Stimulated activated naive B cell treated with anti-CD40 and anti-IgM and Interleukin-4, amounts not matched to agents 10 μg/mL and 1 μg/mL and 100 μg/mL, for 72 hours (primary cell): ENCODE results near the gene TEX28.
"Not testable (repeated sequence)": the region's sequence is repeated elsewhere in the genome, so short reads cannot be mapped to it uniquely, and the experiment has no call there.

ENCODE experiments used
- ATAC-seq, 2 donors: fragments of 150-1000 bp; cut with Tn5 transposase; replicated peaks; 2 replicates each; pipeline ENCODE4 v1.10.0; 2021; ENCODE audit warnings: moderate library complexity in 1 of 2
- DNase-seq: peaks from one replicate; pipeline ENCODE4 v3.0.0; 2021
- H3K27ac Mint-ChIP-seq: one replicate; pipeline ENCODE4 v1.8.0; 2022; ENCODE audit warnings: mild to moderate bottlenecking, mixed read lengths
- H3K27me3 Mint-ChIP-seq, 2 donors: one replicate each; pipeline ENCODE4 v1.8.0; 2022; ENCODE audit warnings: mixed read lengths in 2 of 2
- H3K36me3 Mint-ChIP-seq, 2 donors: one replicate each; pipeline ENCODE4 v1.8.0; 2022; ENCODE audit warnings: mixed read lengths in 2 of 2, mild to moderate bottlenecking in 1 of 2
- H3K4me1 Mint-ChIP-seq, 2 donors: one replicate each; pipeline ENCODE4 v1.8.0; 2022; ENCODE audit warnings: mixed read lengths in 2 of 2, mild to moderate bottlenecking in 1 of 2
- H3K4me3 Mint-ChIP-seq, 2 donors: one replicate each; pipeline ENCODE4 v1.8.0; 2022; ENCODE audit warnings: mild to moderate bottlenecking in 2 of 2, mixed read lengths in 2 of 2, moderate library complexity in 1 of 2
- H3K9me3 Mint-ChIP-seq, 2 donors: one replicate each; pipeline ENCODE4 v1.8.0; 2022; ENCODE audit warnings: mixed read lengths in 2 of 2, mild to moderate bottlenecking in 1 of 2

TEX28 gene

GRCh38 chrX:154304846-154305245 lies 9.9 kb upstream of the TEX28 start:
- Mint-ChIP-seq H3K36me3 (no peaks in the 10 kb centered on the region), H3K27ac (no peak overlapping the region), H3K4me3 (no peak overlapping the region), H3K4me1 (peaks cover 28 to 41% of the 10 kb centered on the region in 2 donors), H3K27me3 (no peaks in the 10 kb centered on the region), H3K9me3 (peaks cover 0 to 2% of the 10 kb centered on the region in 2 donors)
- DNase-seq (no peak), ATAC-seq (no peak)

- H3K9me3 Mint-ChIP-seq = peaks cover 0 to 2% of the 10 kb centered on the region in 2 donors
- H3K4me3 Mint-ChIP-seq = no peak overlapping the region
- no peak overlapping the region for H3K27ac Mint-ChIP-seq
- ATAC-seq = no peak
- H3K36me3 Mint-ChIP-seq = no peaks in the 10 kb centered on the region
- H3K27me3 Mint-ChIP-seq = no peaks in the 10 kb centered on the region
- peaks cover 29 to 48% of the 10 kb centered on the region in 2 donors for H3K4me1 Mint-ChIP-seq
- DNase-seq = no peak
These were observed 8.6 kb upstream of the TEX28 start for GRCh38 chrX:154303476-154303875.

GRCh38 chrX:154302998-154303397 lies 8.1 kb upstream of the TEX28 start:
- not testable (repeated sequence) for H3K27me3 Mint-ChIP-seq, H3K36me3 Mint-ChIP-seq, ATAC-seq, H3K9me3 Mint-ChIP-seq, H3K27ac Mint-ChIP-seq, DNase-seq, H3K4me3 Mint-ChIP-seq
- H3K4me1 Mint-ChIP-seq = peaks cover 28 to 47% of the 10 kb centered on the region in 2 donors

GRCh38 chrX:154300816-154301215 lies 5.9 kb upstream of the TEX28 start:
- Mint-ChIP-seq H3K27ac (no peak overlapping the region), H3K4me3 (no peak overlapping the region), H3K9me3 (peaks cover 2 to 3% of the 10 kb centered on the region in 2 donors), H3K27me3 (no peaks in the 10 kb centered on the region), H3K4me1 (peaks cover 25 to 36% of the 10 kb centered on the region in 2 donors), H3K36me3 (no peaks in the 10 kb centered on the region)
- no peak for DNase-seq
- ATAC-seq = no peak

GRCh38 chrX:154298312-154298711 lies 3.4 kb upstream of the TEX28 start:
- Mint-ChIP-seq H3K4me3 (peak overlapping the region in 1 of 2 donors; percentile 25), H3K36me3 (no peaks in the 10 kb centered on the region), H3K27ac (peak overlapping the region; percentile 82), H3K9me3 (peaks cover 0 to 6% of the 10 kb centered on the region in 2 donors), H3K27me3 (no peaks in the 10 kb centered on the region), H3K4me1 (peaks cover 13 to 19% of the 10 kb centered on the region in 2 donors)
- DNase-seq (peak; percentile 55), ATAC-seq (peak; percentile 96)

- Mint-ChIP-seq H3K4me3 (no peak overlapping the region), H3K27ac (no peak overlapping the region), H3K9me3 (peaks cover 0 to 6% of the 10 kb centered on the region in 2 donors), H3K36me3 (no peaks in the 10 kb centered on the region), H3K27me3 (no peaks in the 10 kb centered on the region), H3K4me1 (peaks cover 13 to 18% of the 10 kb centered on the region in 2 donors)
- DNase-seq = no peak
- ATAC-seq = no peak
These were observed 1.8 kb upstream of the TEX28 start for GRCh38 chrX:154296731-154297130.

GRCh38 chrX:154295664-154296310 lies 863 bp upstream of the TEX28 start, which contains the start of gene TKTL1:
TKTL1 (plus strand) TSS chrX:154295795; CDS start chrX:154295860, 65 bp downstream.
- ATAC-seq = no peak
- no peak within 1 kb of the TSS for H3K4me3 Mint-ChIP-seq

GRCh38 chrX:154286406-154286805 lies 8.5 kb downstream of the TEX28 start:
- not testable (repeated sequence) for H3K4me3 Mint-ChIP-seq, H3K36me3 Mint-ChIP-seq, ATAC-seq, H3K4me1 Mint-ChIP-seq, H3K9me3 Mint-ChIP-seq, H3K27me3 Mint-ChIP-seq, H3K27ac Mint-ChIP-seq, DNase-seq

More at GRCh38 chrX:154295664-154296310, 863 bp upstream of the TEX28 start, which contains the start of gene TKTL1:
- no peak for DNase-seq
- peaks cover 13 to 18% of the 10 kb centered on the region in 2 donors for H3K4me1 Mint-ChIP-seq
- H3K27me3 Mint-ChIP-seq = no peaks in the 10 kb centered on the region
- no peaks in the 10 kb centered on the region for H3K36me3 Mint-ChIP-seq
- H3K9me3 Mint-ChIP-seq = peaks cover 0 to 6% of the 10 kb centered on the region in 2 donors
- H3K27ac Mint-ChIP-seq = no peak within 1 kb of the TSS

GRCh38 chrX:154284489-154285338 lies 10.2 kb downstream of the TEX28 start:
- H3K9me3 Mint-ChIP-seq, H3K4me3 Mint-ChIP-seq, DNase-seq, H3K27me3 Mint-ChIP-seq, H3K36me3 Mint-ChIP-seq, H3K4me1 Mint-ChIP-seq, H3K27ac Mint-ChIP-seq: not testable (repeated sequence)
- peak; percentile 97 to 98 for ATAC-seq

- not testable (repeated sequence) for H3K9me3 Mint-ChIP-seq, ATAC-seq, H3K27me3 Mint-ChIP-seq, H3K27ac Mint-ChIP-seq, DNase-seq, H3K36me3 Mint-ChIP-seq, H3K4me3 Mint-ChIP-seq, H3K4me1 Mint-ChIP-seq
These were observed 25.7 kb downstream of the TEX28 start for GRCh38 chrX:154269245-154269644.

GRCh38 chrX:154263072-154263471 lies 31.9 kb downstream of the TEX28 start:
- H3K27me3 Mint-ChIP-seq, DNase-seq, H3K9me3 Mint-ChIP-seq, H3K4me1 Mint-ChIP-seq, H3K36me3 Mint-ChIP-seq, ATAC-seq, H3K27ac Mint-ChIP-seq, H3K4me3 Mint-ChIP-seq: not testable (repeated sequence)

- ATAC-seq, H3K4me3 Mint-ChIP-seq, DNase-seq, H3K27ac Mint-ChIP-seq, H3K27me3 Mint-ChIP-seq, H3K9me3 Mint-ChIP-seq, H3K4me1 Mint-ChIP-seq, H3K36me3 Mint-ChIP-seq: not testable (repeated sequence)
These were observed 36.2 kb downstream of the TEX28 start for GRCh38 chrX:154258711-154259110.

- not testable (repeated sequence) for H3K9me3 Mint-ChIP-seq, H3K4me1 Mint-ChIP-seq, H3K4me3 Mint-ChIP-seq, ATAC-seq, H3K27ac Mint-ChIP-seq, H3K36me3 Mint-ChIP-seq, H3K27me3 Mint-ChIP-seq, DNase-seq
These were observed 37.6 kb downstream of the TEX28 start, which contains the start of gene OPN1MW3 for GRCh38 chrX:154257282-154257681. OPN1MW3 (plus strand) TSS chrX:154257582; CDS start chrX:154257620, 38 bp downstream.

GRCh38 chrX:154248076-154248475 lies 46.8 kb downstream of the TEX28 start:
- not testable (repeated sequence) for H3K4me1 Mint-ChIP-seq, H3K4me3 Mint-ChIP-seq, DNase-seq, H3K27ac Mint-ChIP-seq, ATAC-seq, H3K27me3 Mint-ChIP-seq, H3K36me3 Mint-ChIP-seq, H3K9me3 Mint-ChIP-seq
